SK-N-MC (cell line): ENCODE measurements around the gene CAMK2B.

Source experiments
- DNase-seq: peaks from one replicate; pipeline ENCODE4 v3.0.0-alpha.2; 2011; ENCODE audit warnings: low read depth, low spot score
- H3K27ac ChIP-seq: fragments of 200-600 bp; sonication (generic); 2 replicates; pipeline ENCODE4 v1.5.1; 2016; ENCODE audit warnings: mixed run types
- H3K36me3 ChIP-seq: fragments of 200-600 bp; sonication (generic); 2 replicates; pipeline ENCODE4 v1.6.1; 2017; ENCODE audit warnings: antibody characterized with exemption, low read length, mixed read lengths; ENCODE audit not compliant: insufficient read depth
- H3K4me3 ChIP-seq: fragments of 200-600 bp; sonication (generic); 2 replicates; pipeline ENCODE4 v1.5.1; 2016
- H3K9ac ChIP-seq: fragments of 200-600 bp; sonication (generic); 2 replicates; pipeline ENCODE4 v1.8.0; 2017; ENCODE audit warnings: mixed run types, mixed read lengths; ENCODE audit not compliant: insufficient read length
- H3K9me3 ChIP-seq: fragments of 200-600 bp; sonication (generic); 2 replicates; pipeline ENCODE4 v1.6.1; 2017; ENCODE audit warnings: low read depth, mild to moderate bottlenecking, antibody characterized with exemption, low read length, moderate library complexity, mixed read lengths
- EZH2 ChIP-seq: fragments of 200-600 bp; sonication (generic); IDR thresholded peaks from one replicate; pipeline ENCODE4 v1.6.1; 2017; ENCODE audit warnings: antibody characterized with exemption
- FOXP2 ChIP-seq: optimal IDR thresholded peaks from 2 replicates; pipeline ENCODE3; 2011; ENCODE audit warnings: mild to moderate bottlenecking, moderate library complexity; ENCODE audit not compliant: insufficient read depth; ENCODE audit errors: extremely low read length, control extremely low read depth
- POLR2AphosphoS5 ChIP-seq: IDR thresholded peaks from 2 replicates; pipeline ENCODE4 v1.6.1; 2012; ENCODE audit warnings: mild to moderate bottlenecking, low read depth, low read length, borderline replicate concordance

The CAMK2B gene

GRCh38 chr7:44353668-44354067, 28.3 kb upstream of the CAMK2B start:
- Histone ChIP-seq H3K9me3 (no peaks in the 10 kb centered on the region), H3K27ac (no peak overlapping the region), H3K4me3 (no peak overlapping the region), H3K36me3 (no peaks in the 10 kb centered on the region), H3K9ac (no peak overlapping the region)
- no peak for TF ChIP-seq POLR2AphosphoS5
- TF ChIP-seq FOXP2, result no peak
- no peak for TF ChIP-seq EZH2
- no peak for DNase-seq

GRCh38 chr7:44348851-44349781, 23.7 kb upstream of the CAMK2B start:
- H3K9me3 ChIP-seq, result no peaks in the 10 kb centered on the region
- no peak for TF ChIP-seq POLR2AphosphoS5
- no peak for TF ChIP-seq EZH2
- H3K27ac ChIP-seq, result no peak overlapping the region
- H3K36me3 ChIP-seq, result no peaks in the 10 kb centered on the region
- no peak overlapping the region for H3K9ac ChIP-seq
- DNase-seq, result no peak
- H3K4me3 ChIP-seq, result no peak overlapping the region

GRCh38 chr7:44348300-44348699, 22.9 kb upstream of the CAMK2B start:
- TF ChIP-seq EZH2 (no peak), FOXP2 (no peak), POLR2AphosphoS5 (no peak)
- Histone ChIP-seq H3K9ac (no peak overlapping the region), H3K36me3 (no peaks in the 10 kb centered on the region), H3K27ac (no peak overlapping the region), H3K4me3 (no peak overlapping the region), H3K9me3 (no peaks in the 10 kb centered on the region)
- no peak for DNase-seq

- TF ChIP-seq EZH2, result no peak
- H3K9ac ChIP-seq, result no peak overlapping the region
- no peak overlapping the region for H3K4me3 ChIP-seq
- no peak overlapping the region for H3K27ac ChIP-seq
- H3K9me3 ChIP-seq, result no peaks in the 10 kb centered on the region
- no peaks in the 10 kb centered on the region for H3K36me3 ChIP-seq
- no peak for DNase-seq
Observed at GRCh38 chr7:44347546-44348114, 22.2 kb upstream of the CAMK2B start.

DNA sequence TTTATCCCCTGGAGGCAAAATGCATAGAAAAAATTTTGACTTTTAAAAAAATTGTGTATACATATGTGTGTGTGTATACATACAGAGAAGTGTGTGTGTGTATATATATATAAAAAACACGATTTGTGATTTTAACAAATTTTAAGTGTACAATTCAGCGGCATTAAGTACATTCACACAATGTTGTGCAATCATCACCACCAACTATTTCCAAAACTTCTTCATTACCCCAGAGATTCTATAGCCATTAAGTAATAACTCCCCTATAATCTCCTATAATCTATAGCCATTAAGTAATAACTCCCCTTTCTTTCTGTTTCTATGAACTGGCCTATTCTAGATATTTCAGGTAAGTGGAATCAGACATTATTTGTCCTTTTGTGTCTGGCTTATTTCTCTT, 20.7 kb upstream of the CAMK2B start:
- no peak for DNase-seq
- H3K36me3 ChIP-seq, result no peaks in the 10 kb centered on the region
- TF ChIP-seq FOXP2, result no peak
- TF ChIP-seq EZH2, result no peak
- TF ChIP-seq POLR2AphosphoS5, result no peak
- no peak overlapping the region for H3K27ac ChIP-seq
- H3K4me3 ChIP-seq, result no peak overlapping the region
- no peak overlapping the region for H3K9ac ChIP-seq
- no peaks in the 10 kb centered on the region for H3K9me3 ChIP-seq

DNA sequence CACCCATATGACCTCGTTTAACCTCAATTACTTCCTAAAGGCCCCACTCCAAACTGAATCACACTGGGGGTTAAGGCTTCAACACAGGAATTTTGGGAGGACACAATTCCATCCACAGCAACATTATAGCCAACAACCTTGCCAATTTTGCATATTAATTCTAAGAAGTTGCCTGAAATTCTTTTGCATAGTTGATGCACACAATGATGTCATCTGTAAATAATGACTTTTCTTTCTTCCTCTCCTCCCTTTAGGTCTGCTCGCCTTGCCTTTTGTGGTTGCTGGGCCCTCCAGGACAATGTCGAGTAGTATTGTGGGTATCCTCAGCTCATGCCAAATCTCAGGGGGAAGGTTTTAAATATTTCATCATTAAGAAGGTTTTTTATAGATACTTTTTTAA, 16.0 kb upstream of the CAMK2B start:
- TF ChIP-seq FOXP2, result no peak
- TF ChIP-seq EZH2, result no peak
- no peak for TF ChIP-seq POLR2AphosphoS5
- Histone ChIP-seq H3K4me3 (no peak overlapping the region), H3K9me3 (no peaks in the 10 kb centered on the region), H3K9ac (no peak overlapping the region), H3K36me3 (no peaks in the 10 kb centered on the region), H3K27ac (no peak overlapping the region)
- DNase-seq, result no peak

DNA sequence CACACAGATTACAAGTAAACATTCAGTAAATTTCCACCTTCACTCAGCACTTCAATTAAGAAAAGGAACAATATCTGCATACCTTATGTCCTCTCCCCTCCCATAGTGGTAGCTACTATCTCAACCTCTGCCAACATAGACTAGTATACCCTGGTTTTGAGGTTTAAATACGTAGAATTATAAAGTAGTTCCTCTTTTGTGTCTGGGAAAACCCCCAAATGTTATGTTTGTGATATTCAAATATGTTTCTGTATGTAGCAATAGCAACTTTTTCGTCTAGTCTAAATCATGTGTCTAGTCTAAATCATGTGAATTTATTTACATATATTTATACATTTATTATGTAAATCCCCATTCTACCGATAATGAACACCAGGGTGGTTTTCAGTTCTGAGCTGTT, 13.2 kb upstream of the CAMK2B start:
- Histone ChIP-seq H3K27ac (no peak overlapping the region), H3K36me3 (no peaks in the 10 kb centered on the region), H3K9ac (no peak overlapping the region), H3K4me3 (no peak overlapping the region), H3K9me3 (no peaks in the 10 kb centered on the region)
- TF ChIP-seq EZH2, result no peak
- TF ChIP-seq POLR2AphosphoS5, result no peak
- no peak for TF ChIP-seq FOXP2
- no peak for DNase-seq

GRCh38 chr7:44336491-44336890, 11.1 kb upstream of the CAMK2B start:
- no peaks in the 10 kb centered on the region for H3K9me3 ChIP-seq
- no peak for TF ChIP-seq FOXP2
- H3K9ac ChIP-seq, result no peak overlapping the region
- H3K36me3 ChIP-seq, result no peaks in the 10 kb centered on the region
- no peak overlapping the region for H3K27ac ChIP-seq
- H3K4me3 ChIP-seq, result no peak overlapping the region
- DNase-seq, result no peak

DNA sequence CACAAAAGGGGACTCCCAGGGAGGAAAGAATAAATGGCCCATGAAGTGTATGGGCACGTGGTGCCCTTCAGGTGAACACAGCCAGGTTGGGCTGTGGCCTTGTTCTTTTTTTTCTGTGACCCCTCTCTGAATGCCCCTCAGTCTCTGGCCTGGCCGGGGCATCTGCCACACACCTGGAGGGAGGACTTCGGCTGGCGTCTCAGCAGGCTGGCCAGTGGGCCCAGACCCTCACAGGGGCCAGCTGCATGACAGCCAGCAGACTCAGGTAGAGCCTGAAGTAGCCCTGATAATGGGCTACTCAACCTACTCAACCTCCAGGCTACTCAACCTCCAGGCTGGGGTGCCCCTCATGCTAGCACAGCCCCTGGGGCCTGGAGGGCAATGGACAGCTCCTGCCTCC, 9.8 kb upstream of the CAMK2B start:
- Histone ChIP-seq H3K27ac (no peak overlapping the region), H3K9ac (no peak overlapping the region), H3K9me3 (no peaks in the 10 kb centered on the region), H3K36me3 (no peaks in the 10 kb centered on the region), H3K4me3 (no peak overlapping the region)
- TF ChIP-seq EZH2 (no peak), FOXP2 (no peak), POLR2AphosphoS5 (no peak)
- DNase-seq, result no peak
